GM19351 (cell line): ENCODE measurements around the gene LDB2.
"Not testable (repeated sequence)": the region's sequence is repeated elsewhere in the genome, so short reads cannot be mapped to it uniquely, and the experiment has no call there.

Source experiments
- ATAC-seq: cut with Tn5 transposase; IDR thresholded peaks from one replicate; pipeline ENCODE4 v1.9.1; 2021; ENCODE audit warnings: mild to moderate bottlenecking, moderate library complexity; ENCODE audit not compliant: unreplicated experiment

The LDB2 gene

GRCh38 chr4:16897991-16898827 is at the start of gene LDB2:
Gene LDB2, minus strand, starts transcription at chr4:16898645.
- no peak for ATAC-seq

- no peak for ATAC-seq
Observed at GRCh38 chr4:16942491-16942890, 44.0 kb upstream of the LDB2 start.

GRCh38 chr4:16939178-16939577 is 40.7 kb upstream of the LDB2 start:
- no peak for ATAC-seq

- ATAC-seq = no peak
Observed at GRCh38 chr4:16938512-16939040, 40.1 kb upstream of the LDB2 start.

- no peak for ATAC-seq
Observed at GRCh38 chr4:16931339-16932305, 33.2 kb upstream of the LDB2 start.

- no peak for ATAC-seq
Observed at GRCh38 chr4:16926214-16926613, 27.8 kb upstream of the LDB2 start.

DNA sequence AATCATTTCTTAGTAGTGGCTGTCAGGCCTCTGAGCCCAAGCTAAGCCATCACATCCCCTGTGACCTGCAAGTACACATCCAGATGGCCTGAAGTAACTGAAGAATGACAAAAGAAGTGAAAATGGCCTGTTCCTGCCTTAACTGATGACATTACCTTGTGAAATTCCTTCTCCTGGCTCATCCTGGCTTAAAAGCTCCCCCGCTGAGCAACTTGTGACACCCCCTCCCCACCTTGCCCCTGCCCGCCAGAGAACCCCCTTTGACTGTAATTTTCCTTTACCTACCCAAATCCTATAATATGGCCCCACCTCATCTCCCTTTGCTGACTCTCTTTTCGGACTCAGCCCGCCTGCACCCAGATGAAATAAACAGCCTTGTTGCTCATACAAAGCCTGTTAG is 20.3 kb upstream of the LDB2 start:
- not testable (repeated sequence) for ATAC-seq

DNA sequence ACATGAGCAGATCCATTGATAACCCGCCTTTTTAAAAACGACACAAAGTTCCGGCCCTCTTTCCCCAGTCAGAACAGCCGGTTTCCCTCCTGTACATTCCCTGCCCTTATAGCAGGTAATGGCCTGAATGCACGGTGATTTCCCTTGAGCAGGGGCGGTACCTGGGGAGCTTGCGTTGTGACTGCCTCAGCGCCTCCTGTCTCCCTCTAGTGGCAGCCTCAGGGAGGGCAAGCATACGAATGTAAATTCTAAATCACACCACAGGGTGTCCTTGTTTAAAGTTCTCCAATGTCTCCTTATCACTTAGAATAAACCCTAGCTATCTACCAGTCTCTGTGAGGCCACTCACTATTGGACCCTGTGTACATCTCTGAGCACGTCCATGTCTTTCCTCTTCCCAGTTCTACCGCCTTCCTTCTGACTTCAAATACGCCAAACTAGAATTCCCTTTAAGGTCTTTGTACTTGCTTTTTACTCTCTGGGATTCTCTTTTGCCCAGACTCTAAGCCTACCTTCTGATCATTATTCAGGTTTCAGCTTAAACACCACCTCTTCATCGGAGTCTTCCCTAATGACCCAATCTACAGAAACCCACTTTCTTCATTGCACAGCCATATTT is 18.4 kb upstream of the LDB2 start:
- ATAC-seq = peak; percentile 99

DNA sequence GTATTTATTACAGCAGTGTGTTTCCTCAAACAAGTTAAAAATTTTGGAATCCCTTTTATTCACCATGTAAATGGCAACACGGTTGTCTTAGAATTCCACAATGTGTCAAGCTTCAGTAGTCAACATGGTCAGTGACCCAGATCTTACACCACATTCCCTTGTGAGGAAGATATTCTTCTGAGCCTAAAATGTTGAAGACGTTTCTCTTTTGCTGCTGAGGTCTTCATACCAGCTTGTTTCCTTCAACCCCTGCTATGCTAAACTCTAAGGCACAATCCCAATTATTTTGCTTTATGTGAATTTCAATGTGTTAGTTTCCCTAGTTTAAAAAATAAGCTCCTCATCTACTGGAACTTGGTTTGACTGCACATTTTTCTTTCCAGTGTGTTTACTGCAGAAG is 17.6 kb upstream of the LDB2 start:
- no peak for ATAC-seq

DNA sequence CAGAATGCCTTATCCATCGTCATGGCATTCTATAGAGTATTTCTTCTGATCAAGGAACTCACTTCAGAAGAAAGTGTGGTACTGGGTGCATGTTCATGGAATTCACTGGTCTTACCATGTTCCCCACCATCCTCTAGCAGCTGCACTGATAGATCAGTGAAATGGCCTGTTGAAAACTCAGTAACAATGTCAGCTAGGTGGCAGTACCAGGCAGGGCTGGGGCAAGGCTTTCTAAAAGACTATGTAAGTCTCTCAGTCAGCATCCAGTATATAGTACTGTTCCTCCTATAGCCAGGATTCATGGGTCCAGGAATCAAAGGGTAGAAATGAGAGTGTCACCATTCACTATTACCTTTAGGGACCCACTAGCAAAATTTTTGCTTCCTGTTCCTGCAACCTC is 15.8 kb upstream of the LDB2 start:
- no peak for ATAC-seq

DNA sequence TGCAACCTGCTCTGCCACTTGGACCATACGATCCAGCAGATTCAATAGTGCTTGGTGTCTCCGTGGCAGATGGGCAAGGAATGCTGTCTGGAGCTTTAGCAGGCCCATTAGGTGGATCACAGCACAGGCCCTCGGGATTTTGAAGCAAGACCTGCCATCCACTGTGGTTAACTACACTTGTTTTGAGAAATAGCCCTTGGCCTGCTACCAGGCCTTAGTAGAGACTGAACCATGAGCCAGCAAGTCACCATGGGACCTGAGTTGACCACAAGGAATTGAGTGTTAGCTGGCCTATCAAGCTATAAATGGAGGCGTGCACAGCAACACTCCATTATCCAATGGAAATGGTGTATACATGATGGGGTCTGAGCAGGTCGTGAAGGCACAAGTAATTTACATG is 14.5 kb upstream of the LDB2 start:
- no peak for ATAC-seq

DNA sequence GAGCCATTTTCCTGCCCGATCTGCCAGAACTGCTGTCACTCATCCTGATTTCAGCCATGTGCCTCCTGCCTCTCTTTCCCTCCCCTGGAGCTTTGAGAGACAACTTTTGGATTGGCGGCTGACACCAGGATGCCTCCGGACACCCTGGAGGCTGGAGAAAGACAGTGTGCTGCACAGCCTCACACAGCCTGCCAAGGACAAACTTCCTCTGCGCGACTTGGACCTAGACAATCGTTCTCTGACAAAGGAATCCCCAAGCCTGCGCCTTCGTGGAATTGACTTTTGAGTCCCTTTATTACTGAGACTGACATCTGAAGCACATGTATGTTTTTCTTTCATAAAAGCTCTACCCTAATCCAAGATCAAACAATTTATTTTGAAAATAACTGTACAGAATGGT is 10.8 kb upstream of the LDB2 start:
- no peak for ATAC-seq

DNA sequence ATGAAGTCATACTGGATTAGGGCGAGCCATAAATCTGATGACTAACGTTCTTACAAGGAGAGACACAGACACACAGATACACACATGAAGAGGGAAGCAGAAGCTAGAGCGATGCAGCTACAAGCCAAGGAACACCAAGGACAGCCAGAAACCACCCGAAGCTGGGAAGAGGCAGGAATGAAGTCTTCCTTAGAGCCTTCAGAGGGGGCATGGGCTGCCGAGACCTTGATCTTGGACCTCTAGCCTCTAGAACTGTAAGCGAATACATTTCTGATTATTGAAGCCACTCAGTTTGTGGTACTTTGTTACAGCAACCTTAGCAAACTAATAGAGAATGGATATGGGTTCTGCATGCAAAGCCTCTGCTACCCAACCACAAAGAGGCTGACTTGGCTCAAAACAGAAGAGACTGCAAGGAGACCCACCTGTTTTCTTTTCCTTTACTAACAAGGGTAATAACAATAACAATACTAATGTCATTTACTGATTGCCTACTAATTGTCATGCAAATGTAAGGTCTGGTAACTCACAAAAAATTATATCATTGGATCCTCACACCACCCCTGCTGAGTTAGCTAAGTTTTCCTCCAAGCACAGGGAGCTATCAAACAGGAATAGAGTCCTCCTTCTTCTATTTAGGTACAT is 10.1 kb upstream of the LDB2 start:
- no peak for ATAC-seq

DNA sequence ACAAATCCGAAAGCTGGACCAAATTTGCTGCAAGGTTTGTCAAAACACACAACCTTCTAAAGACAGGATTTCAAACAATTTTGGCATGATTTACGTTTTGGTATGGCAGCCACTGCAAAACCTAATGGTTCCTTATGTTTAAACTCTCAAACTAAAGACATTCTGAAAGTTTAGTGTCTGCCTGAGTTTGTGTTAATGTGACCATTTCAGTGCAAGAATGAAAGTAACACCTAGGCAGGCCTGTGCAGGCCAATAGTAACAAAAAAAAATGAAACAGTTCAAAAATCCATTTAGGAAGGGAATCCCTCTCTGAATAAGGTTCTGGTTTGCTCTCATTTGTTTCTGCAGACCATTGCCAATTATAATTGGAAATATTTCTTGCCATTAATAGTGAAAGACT is 1.9 kb upstream of the LDB2 start:
- no peak for ATAC-seq

GRCh38 chr4:16896881-16897750 is 1.3 kb downstream of the LDB2 start:
- no peak for ATAC-seq

- ATAC-seq = no peak
Observed at GRCh38 chr4:16894406-16894805, 4.0 kb downstream of the LDB2 start.

DNA sequence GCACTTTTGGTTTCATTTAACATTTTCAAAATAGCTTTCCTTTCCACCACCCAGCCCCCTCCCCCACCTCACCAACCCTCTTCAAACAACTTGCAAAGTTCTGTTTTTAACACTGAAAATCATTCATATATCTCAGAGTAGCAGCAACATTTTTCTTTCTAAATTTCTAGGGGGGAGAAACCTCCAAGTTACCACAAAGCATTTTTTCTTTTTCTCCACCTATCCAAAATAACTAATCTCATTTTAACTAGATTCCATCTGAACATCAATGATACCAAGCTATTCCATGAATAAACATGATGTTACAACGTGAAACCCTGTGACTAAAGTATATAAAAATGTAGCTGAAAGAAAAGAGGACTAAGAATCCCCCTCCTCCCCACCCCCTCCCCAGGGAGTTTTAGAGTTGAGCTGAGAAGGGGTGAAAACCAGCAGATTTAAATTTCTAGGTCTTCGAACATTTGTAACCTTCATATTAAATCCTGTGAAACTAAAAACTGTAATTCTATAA is 5.2 kb downstream of the LDB2 start:
- no peak for ATAC-seq

GRCh38 chr4:16890651-16891050 is 7.8 kb downstream of the LDB2 start:
- ATAC-seq = no peak

DNA sequence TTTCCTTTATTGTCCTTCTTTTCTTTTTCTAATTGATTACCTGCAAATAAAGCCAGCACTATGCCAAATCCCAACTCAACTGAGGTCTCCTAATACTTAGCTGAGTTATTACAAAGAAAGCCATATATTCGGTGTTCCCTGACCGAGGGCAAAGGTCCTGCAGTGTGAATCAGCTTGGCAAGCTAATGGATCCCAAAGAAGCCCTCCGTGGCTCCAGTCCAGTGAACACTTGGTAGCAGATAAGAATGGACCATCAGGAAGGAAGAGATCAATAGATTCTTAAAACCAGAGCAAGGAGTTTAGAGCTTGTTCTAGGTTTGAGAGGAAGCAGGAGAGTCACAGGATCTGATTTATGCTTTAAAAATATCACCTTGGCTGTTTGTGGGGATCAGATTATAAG is 8.5 kb downstream of the LDB2 start:
- ATAC-seq = no peak

- no peak for ATAC-seq
Observed at GRCh38 chr4:16887887-16888286, 10.6 kb downstream of the LDB2 start.
